Panc1 (cell line): ENCODE data around the gene CPNE9. TPM values are rescaled to one million over a fixed set of nuclear protein-coding genes. Genes with fewer than 3 reads are reported as not detected.

Experiments
- ATAC-seq: fragments of 200-7000 bp; cut with Tn5 transposase; 2 replicates; pipeline ENCODE4 v1.9.1; 2020; ENCODE audit warnings: mild to moderate bottlenecking, moderate library complexity
- BruUV-seq: library from RNA; stranded (reverse); fragments of 400-500 nt; replicated peaks from 2 replicates; lab custom pipeline; 2021; lab: Mats Ljungman, UMichigan
- CTCF ChIA-PET: fragments of 300-600 bp; sonication (Branson Sonifier 250); formaldehyde crosslinking; loops from one replicate; lab custom pipeline; 2022; ENCODE audit warnings: antibody characterized with exemption; lab: Charles Lee
- POLR2A ChIA-PET: fragments of 300-600 bp; sonication (Branson Sonifier 250); formaldehyde crosslinking; loops from one replicate; lab custom pipeline; 2022; ENCODE audit warnings: antibody characterized with exemption; lab: Charles Lee
- DNase-seq: peaks from one replicate; pipeline ENCODE4 v3.0.0-alpha.2; 2010; ENCODE audit warnings: low read depth, low spot score
- H3K27ac ChIP-seq: 2 replicates; pipeline ENCODE4 v1.5.1; 2011; ENCODE audit warnings: mild to moderate bottlenecking, low read length, inconsistent platforms
- H3K27me3 ChIP-seq: fragments of 200-500 bp; sonication (Bioruptor generic); 2 replicates; pipeline ENCODE4 v1.6.0; 2014; ENCODE audit warnings: low read length, inconsistent platforms; ENCODE audit not compliant: control insufficient read depth, insufficient read depth
- H3K36me3 ChIP-seq: fragments of 200-500 bp; sonication (Bioruptor generic); 2 replicates; pipeline ENCODE4 v1.5.1; 2014; ENCODE audit warnings: inconsistent platforms, mild to moderate bottlenecking, low read length, moderate library complexity; ENCODE audit not compliant: control insufficient read depth, insufficient read depth
- H3K4me1 ChIP-seq: 2 replicates; pipeline ENCODE4 v1.5.1; 2011; ENCODE audit warnings: inconsistent platforms, mild to moderate bottlenecking, low read length, moderate library complexity; ENCODE audit not compliant: control insufficient read depth, insufficient read depth
- H3K4me3 ChIP-seq, 2 experiments: 2 replicates each; pipeline ENCODE4 v1.5.1; 2011 to 2012; ENCODE audit warnings: low read depth in 2 of 2, low read length in 2 of 2, mild to moderate bottlenecking in 2 of 2, inconsistent platforms in 1 of 2, moderate library complexity in 1 of 2
- H3K9me3 ChIP-seq: fragments of 200-500 bp; sonication (Bioruptor generic); 2 replicates; pipeline ENCODE4 v1.5.1; 2014; ENCODE audit warnings: low read depth, mild to moderate bottlenecking, inconsistent platforms, low read length, moderate library complexity; ENCODE audit not compliant: control insufficient read depth, insufficient read depth
- CTCF ChIP-seq: fragments of 450-650 bp; IDR thresholded peaks from 2 replicates; pipeline ENCODE4 v1.5.1; 2017; ENCODE audit warnings: mild to moderate bottlenecking
- POLR2AphosphoS5 ChIP-seq: IDR thresholded peaks from 2 replicates; pipeline ENCODE4 v1.6.1; 2012; ENCODE audit warnings: mild to moderate bottlenecking, low read depth, low read length, moderate library complexity
- REST ChIP-seq, 2 experiments: IDR thresholded peaks; 2 replicates each; pipeline ENCODE4 v1.6.1; 2011 to 2012; ENCODE audit warnings: low read depth in 2 of 2, control low read depth in 1 of 2, low read length in 1 of 2, mild to moderate bottlenecking in 1 of 2, moderate library complexity in 1 of 2; ENCODE audit not compliant: insufficient read depth in 1 of 2
- SIN3A ChIP-seq: IDR thresholded peaks from 2 replicates; pipeline ENCODE4 v1.6.1; 2012; ENCODE audit warnings: low read depth, mild to moderate bottlenecking, low read length, moderate library complexity, borderline replicate concordance; ENCODE audit not compliant: insufficient read depth
- TCF7L2 ChIP-seq: IDR thresholded peaks from 2 replicates; pipeline ENCODE4 v1.6.1; 2011; ENCODE audit warnings: mild to moderate bottlenecking, low read depth, low read length, inconsistent platforms
- in situ Hi-C: cut with HindIII; loops from 2 replicates; pipeline ENCODE4 v1.10.0; 2016; ENCODE audit warnings: low sequenced_read_pairs, low pct_unique_long_range_greater_than_20kb
- intact Hi-C: fragments of 100-400 bp; cut with micrococcal nuclease; formaldehyde crosslinking; loops from one replicate; pipeline ENCODE4 v1.10.0; 2022; ENCODE audit not compliant: unreplicated experiment
- total RNA-seq: library from RNA; stranded (reverse); gene quantifications from one replicate; pipeline ENCODE4 v1.2.1, GENCODE V29; 2021; ENCODE audit not compliant: unreplicated experiment

Gene CPNE9
- total RNA-seq, 1 experiment from 2014 or later: 0.13 TPM

- no peak for DNase-seq
- BruUV-seq: no TSS peak
Observed at GRCh38 chr3:9721015-9721699, 17.5 kb downstream of the CPNE9 start.

GRCh38 chr3:9721700-9722060 is 18.0 kb downstream of the CPNE9 start:
- no peaks in the 10 kb centered on the region for H3K9me3 ChIP-seq
- TF ChIP-seq TCF7L2 (no peak), SIN3A (no peak), CTCF (no peak), POLR2AphosphoS5 (no peak), REST (IDR thresholded peaks at IDR 0.05; ENCODE audit: insufficient read depth in 1 of 2, low read depth in 2 of 2, low read length in 1 of 2) (no peak)
- ChIA-PET POLR2A (no interaction called here), CTCF (interaction anchor here (0.5 to 0.9 kb wide), 3 partner anchors 17 to 219 kb away, joined by 3 read pairs; no protein-coding TSS in a partner anchor)
- H3K27me3 ChIP-seq: no peaks in the 10 kb centered on the region; the same call in 1 of the 2 replicates
- H3K36me3 ChIP-seq: no peaks in the 10 kb centered on the region
- BruUV-seq: no TSS peak
- intact Hi-C loops: no loop called here
- H3K27ac ChIP-seq: no peak overlapping the region
- DNase-seq (no peak), ATAC-seq (no peak)
- in situ Hi-C loops: no loop called here
- H3K4me3 ChIP-seq: no peak overlapping the region
- no peaks in the 10 kb centered on the region for H3K4me1 ChIP-seq

More at GRCh38 chr3:9721015-9721699, 17.5 kb downstream of the CPNE9 start:
- POLR2A ChIA-PET: no interaction called here
- Histone ChIP-seq H3K27ac (no peak overlapping the region), H3K4me3 (no peak overlapping the region), H3K9me3 (no peaks in the 10 kb centered on the region), H3K27me3 (no peaks in the 10 kb centered on the region; the same call in 1 of the 2 replicates), H3K36me3 (no peaks in the 10 kb centered on the region), H3K4me1 (no peaks in the 10 kb centered on the region)
- CTCF ChIA-PET: interaction anchor here (0.7 to 0.9 kb wide), 2 partner anchors 16 to 180 kb away, joined by 3 read pairs; no protein-coding TSS in a partner anchor
- intact Hi-C loops: no loop called here
- TF ChIP-seq REST (IDR thresholded peaks at IDR 0.05; ENCODE audit: insufficient read depth in 1 of 2, low read depth in 2 of 2, low read length in 1 of 2): no peak
- TF ChIP-seq POLR2AphosphoS5: no peak
- TF ChIP-seq TCF7L2: no peak
- TF ChIP-seq CTCF: no peak
- TF ChIP-seq SIN3A: no peak
- in situ Hi-C loops: no loop called here
- ATAC-seq: no peak
